GM19193 (cell line): ENCODE data around the gene SMG9.

Experiments used
- POLR2A ChIP-seq: IDR thresholded peaks from 4 replicates; pipeline ENCODE4 v1.6.1; 2011; ENCODE audit not compliant: insufficient read depth, insufficient read length; ENCODE audit errors: extremely low read depth

Gene SMG9

DNA sequence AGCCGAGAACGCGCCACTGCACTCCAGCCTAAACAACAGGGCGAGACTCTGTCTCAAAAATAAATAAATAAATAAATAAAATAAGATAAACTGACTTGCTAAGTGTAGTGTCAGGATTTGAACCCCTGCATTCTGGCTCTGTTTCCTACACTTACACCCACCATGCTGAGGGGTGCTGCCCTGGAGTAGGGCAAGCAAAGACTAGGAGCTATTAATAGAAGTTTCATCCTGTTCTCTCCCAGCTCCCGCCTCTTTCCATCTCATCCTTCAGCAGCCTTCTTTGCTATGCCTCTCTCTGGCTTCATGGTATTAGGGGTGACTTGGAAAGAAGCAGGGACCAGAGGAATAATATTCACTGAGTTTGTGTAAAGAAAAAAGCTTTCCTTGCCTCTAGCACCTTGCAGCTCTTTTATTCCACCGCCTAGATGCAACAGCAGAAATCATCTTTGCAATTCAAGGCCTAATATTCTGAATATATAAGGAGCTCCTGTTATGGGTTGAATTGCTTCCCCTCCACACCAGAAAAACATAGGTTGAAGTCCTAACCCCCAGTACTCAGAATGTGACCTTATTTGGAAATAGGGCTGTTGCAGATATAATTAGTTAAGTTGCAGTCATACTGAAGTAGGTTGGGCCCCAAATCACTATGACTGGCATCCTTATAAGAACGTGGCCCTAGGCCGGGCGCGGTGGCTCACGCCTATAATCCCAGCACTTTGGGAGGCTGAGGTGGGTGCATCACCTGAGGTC lies 76.1 kb downstream of the SMG9 start:
- no peak for TF ChIP-seq POLR2A
